Calu3 (cell line): Measurements from ENCODE around the gene ANXA5. TPM values are rescaled to one million over a fixed set of nuclear protein-coding genes. Genes with fewer than 3 reads are reported as not detected.

Experiments
- BruUV-seq: library from RNA; stranded (reverse); fragments of 400-500 nt; replicated peaks from 2 replicates; lab custom pipeline; 2021; lab: Mats Ljungman, UMichigan
- CTCF ChIA-PET: fragments of 300-600 bp; sonication (Branson Sonifier 250); formaldehyde crosslinking; loops from one replicate; lab custom pipeline; 2022; ENCODE audit warnings: antibody characterized with exemption; lab: Charles Lee
- DNase-seq: peaks from one replicate; pipeline ENCODE4 v3.0.0; 2022
- H3K27ac Mint-ChIP-seq: one replicate; pipeline ENCODE4 v1.8.0; 2022; ENCODE audit warnings: mixed read lengths; ENCODE audit not compliant: unreplicated experiment
- H3K27me3 Mint-ChIP-seq: one replicate; pipeline ENCODE4 v1.8.0; 2022; ENCODE audit warnings: mixed read lengths; ENCODE audit not compliant: unreplicated experiment
- H3K36me3 Mint-ChIP-seq: one replicate; pipeline ENCODE4 v1.8.0; 2022; ENCODE audit warnings: mild to moderate bottlenecking, moderate library complexity, mixed read lengths; ENCODE audit not compliant: insufficient read depth, unreplicated experiment
- H3K4me1 Mint-ChIP-seq: one replicate; pipeline ENCODE4 v1.8.0; 2022; ENCODE audit warnings: mild to moderate bottlenecking, low read depth, mixed read lengths; ENCODE audit not compliant: unreplicated experiment
- H3K4me3 Mint-ChIP-seq: one replicate; pipeline ENCODE4 v1.8.0; 2022; ENCODE audit warnings: mild to moderate bottlenecking, low read depth, moderate library complexity, mixed read lengths; ENCODE audit not compliant: unreplicated experiment
- H3K9me3 Mint-ChIP-seq: one replicate; pipeline ENCODE4 v1.8.0; 2022; ENCODE audit warnings: low read depth, mixed read lengths; ENCODE audit not compliant: unreplicated experiment
- CTCF ChIP-seq: fragments of 200-600 bp; IDR thresholded peaks from one replicate; pipeline ENCODE4 v1.8.0; 2022; ENCODE audit warnings: antibody characterized with exemption; ENCODE audit not compliant: unreplicated experiment
- intact Hi-C: fragments of 100-400 bp; cut with micrococcal nuclease; formaldehyde crosslinking; loops from one replicate; pipeline ENCODE4 v1.10.0; 2022; ENCODE audit not compliant: unreplicated experiment
- total RNA-seq: library from RNA; stranded (reverse); gene quantifications from 2 replicates; pipeline ENCODE4 v1.2.3, GENCODE V29; 2022

Gene ANXA5
- total RNA-seq, 1 experiment from 2014 or later: 273 TPM

- DNase-seq: no peak
- intact Hi-C loops: no loop called here
- CTCF ChIA-PET: no interaction called here
- no peaks in the 10 kb centered on the region for H3K27me3 Mint-ChIP-seq
- H3K27ac Mint-ChIP-seq: no peak overlapping the region
- peaks cover 43% of the 10 kb centered on the region for H3K36me3 Mint-ChIP-seq
- TF ChIP-seq CTCF: no peak
- H3K9me3 Mint-ChIP-seq: no peaks in the 10 kb centered on the region
- no TSS peak for BruUV-seq
- no peak overlapping the region for H3K4me3 Mint-ChIP-seq
- no peaks in the 10 kb centered on the region for H3K4me1 Mint-ChIP-seq
Observed at GRCh38 chr4:121669163-121669550, 27.6 kb downstream of the ANXA5 start.

- Mint-ChIP-seq H3K36me3 (peaks cover 46% of the 10 kb centered on the region), H3K27ac (no peak overlapping the region), H3K4me1 (no peaks in the 10 kb centered on the region), H3K27me3 (no peaks in the 10 kb centered on the region), H3K4me3 (no peak overlapping the region), H3K9me3 (no peaks in the 10 kb centered on the region)
- DNase-seq: no peak
- CTCF ChIA-PET: interaction anchor here (0.6 kb wide), 1 partner anchor 8 kb away, joined by 5 read pairs; no protein-coding TSS in a partner anchor
- intact Hi-C loops: no loop called here
- TF ChIP-seq CTCF: no peak
- no TSS peak for BruUV-seq
Observed at GRCh38 chr4:121668368-121669162, 28.2 kb downstream of the ANXA5 start.

GRCh38 chr4:121666091-121666679, 30.6 kb downstream of the ANXA5 start:
- TF ChIP-seq CTCF: no peak
- no peak for DNase-seq
- no peak overlapping the region for H3K27ac Mint-ChIP-seq
- H3K4me1 Mint-ChIP-seq: no peaks in the 10 kb centered on the region
- H3K27me3 Mint-ChIP-seq: no peaks in the 10 kb centered on the region
- no peaks in the 10 kb centered on the region for H3K9me3 Mint-ChIP-seq
- intact Hi-C loops: no loop called here
- CTCF ChIA-PET: no interaction called here
- no peak overlapping the region for H3K4me3 Mint-ChIP-seq
- peaks cover 31% of the 10 kb centered on the region for H3K36me3 Mint-ChIP-seq
- BruUV-seq: no TSS peak

- no peak for TF ChIP-seq CTCF
- H3K9me3 Mint-ChIP-seq: no peaks in the 10 kb centered on the region
- CTCF ChIA-PET: no interaction called here
- no peak overlapping the region for H3K27ac Mint-ChIP-seq
- DNase-seq: no peak
- no peaks in the 10 kb centered on the region for H3K4me1 Mint-ChIP-seq
- no peaks in the 10 kb centered on the region for H3K27me3 Mint-ChIP-seq
- intact Hi-C loops: no loop called here
- BruUV-seq: no TSS peak
- peaks cover 29% of the 10 kb centered on the region for H3K36me3 Mint-ChIP-seq
- no peak overlapping the region for H3K4me3 Mint-ChIP-seq
Observed at GRCh38 chr4:121665371-121665770, 31.4 kb downstream of the ANXA5 start.
